ENCODE data around the gene PTGDR2.

The PTGDR2 gene

GRCh38 chr11:60858731-60859464 is 3.1 kb upstream of the PTGDR2 start:
- no peak for DNase-seq

- DNase-seq: no peak
Observed at GRCh38 chr11:60858236-60858635, 2.5 kb upstream of the PTGDR2 start.

GRCh38 chr11:60857378-60858232 is 1.9 kb upstream of the PTGDR2 start:
- no peak for DNase-seq

GRCh38 chr11:60854847-60855725 is 664 bp downstream of the PTGDR2 start:
- DNase-seq: no peak

- DNase-seq: no peak
Observed at GRCh38 chr11:60854140-60854846, 1.5 kb downstream of the PTGDR2 start.

GRCh38 chr11:60852982-60853950 is 2.5 kb downstream of the PTGDR2 start:
- DNase-seq: no peak

- DNase-seq: no peak
Observed at GRCh38 chr11:60852117-60852981, 3.4 kb downstream of the PTGDR2 start.

- DNase-seq: no peak
Observed at GRCh38 chr11:60851327-60852104, 4.2 kb downstream of the PTGDR2 start.

GRCh38 chr11:60849641-60850520 is 5.9 kb downstream of the PTGDR2 start:
- no peak for DNase-seq

- no peak for DNase-seq
Observed at GRCh38 chr11:60848714-60849151, 7.0 kb downstream of the PTGDR2 start.

GRCh38 chr11:60847896-60848295 is 7.9 kb downstream of the PTGDR2 start:
- DNase-seq: no peak

- DNase-seq: no peak
Observed at GRCh38 chr11:60847281-60847680, 8.5 kb downstream of the PTGDR2 start.

GRCh38 chr11:60845338-60845737 is 10.4 kb downstream of the PTGDR2 start:
- DNase-seq: no peak

GRCh38 chr11:60844870-60845221 is 10.9 kb downstream of the PTGDR2 start:
- DNase-seq: no peak

- no peak for DNase-seq
Observed at GRCh38 chr11:60844045-60844869, 11.5 kb downstream of the PTGDR2 start.

GRCh38 chr11:60842668-60843600 is 12.8 kb downstream of the PTGDR2 start:
- no peak for DNase-seq

Data from CD4-positive, alpha-beta T cell treated with Interleukin-21 for 1 hour (primary cell).